NT2/D1 (cell line): ENCODE data around the gene TIAM2.

ENCODE experiments used
- DNase-seq: peaks from one replicate; pipeline ENCODE4 v3.0.0-alpha.2; 2011; ENCODE audit warnings: low read depth, low spot score
- H3K27me3 ChIP-seq: 2 replicates; pipeline ENCODE4 v1.6.0; 2011; ENCODE audit warnings: mild to moderate bottlenecking; ENCODE audit not compliant: insufficient read length, insufficient read depth
- H3K36me3 ChIP-seq: 2 replicates; pipeline ENCODE4 v1.6.1; 2011; ENCODE audit warnings: mild to moderate bottlenecking, low read length, mixed read lengths; ENCODE audit not compliant: insufficient read depth, insufficient read length
- H3K4me1 ChIP-seq: 2 replicates; pipeline ENCODE4 v1.5.1; 2011; ENCODE audit not compliant: insufficient read depth, insufficient read length
- H3K4me3 ChIP-seq: 2 replicates; pipeline ENCODE4 v1.5.1; 2011; ENCODE audit warnings: low read depth; ENCODE audit not compliant: insufficient read length
- H3K9ac ChIP-seq: 2 replicates; pipeline ENCODE4 v1.6.0; 2011; ENCODE audit warnings: low read depth; ENCODE audit not compliant: insufficient read length
- H3K9me3 ChIP-seq: 2 replicates; pipeline ENCODE4 v1.5.1; 2011; ENCODE audit warnings: mild to moderate bottlenecking, low read length; ENCODE audit not compliant: insufficient read depth
- SUZ12 ChIP-seq: IDR thresholded peaks from 2 replicates; pipeline ENCODE4 v1.6.1; 2011; ENCODE audit not compliant: insufficient read length, insufficient read depth; ENCODE audit errors: extremely low read depth
- YY1 ChIP-seq: IDR thresholded peaks from 2 replicates; pipeline ENCODE4 v1.6.1; 2011; ENCODE audit not compliant: insufficient read length, insufficient read depth
- ZNF274 ChIP-seq: IDR thresholded peaks from 2 replicates; pipeline ENCODE4 v1.6.1; 2011; ENCODE audit warnings: mild to moderate bottlenecking, low read depth, low read length

Gene TIAM2

GRCh38 chr6:154993710-154994109 lies 1.4 kb upstream of the TIAM2 start:
- peaks cover 3% of the 10 kb centered on the region for H3K27me3 ChIP-seq
- TF ChIP-seq ZNF274 (no peak), SUZ12 (no peak), YY1 (no peak)
- no peaks in the 10 kb centered on the region for H3K36me3 ChIP-seq
- H3K4me1 ChIP-seq = peaks cover 10% of the 10 kb centered on the region
- no peak overlapping the region for H3K9ac ChIP-seq
- DNase-seq = no peak
- no peak overlapping the region for H3K4me3 ChIP-seq
- H3K9me3 ChIP-seq = no peaks in the 10 kb centered on the region

GRCh38 chr6:154994836-154995253 lies 270 bp upstream of the TIAM2 start:
- DNase-seq = no peak
- Histone ChIP-seq H3K4me3 (peak overlapping the region; percentile 83), H3K36me3 (no peaks in the 10 kb centered on the region), H3K9me3 (no peaks in the 10 kb centered on the region), H3K4me1 (peaks cover 10% of the 10 kb centered on the region), H3K9ac (peak overlapping the region; percentile 32), H3K27me3 (peaks cover 3% of the 10 kb centered on the region)
- TF ChIP-seq SUZ12 = no peak
- TF ChIP-seq YY1 = no peak
- TF ChIP-seq ZNF274 = no peak

DNA sequence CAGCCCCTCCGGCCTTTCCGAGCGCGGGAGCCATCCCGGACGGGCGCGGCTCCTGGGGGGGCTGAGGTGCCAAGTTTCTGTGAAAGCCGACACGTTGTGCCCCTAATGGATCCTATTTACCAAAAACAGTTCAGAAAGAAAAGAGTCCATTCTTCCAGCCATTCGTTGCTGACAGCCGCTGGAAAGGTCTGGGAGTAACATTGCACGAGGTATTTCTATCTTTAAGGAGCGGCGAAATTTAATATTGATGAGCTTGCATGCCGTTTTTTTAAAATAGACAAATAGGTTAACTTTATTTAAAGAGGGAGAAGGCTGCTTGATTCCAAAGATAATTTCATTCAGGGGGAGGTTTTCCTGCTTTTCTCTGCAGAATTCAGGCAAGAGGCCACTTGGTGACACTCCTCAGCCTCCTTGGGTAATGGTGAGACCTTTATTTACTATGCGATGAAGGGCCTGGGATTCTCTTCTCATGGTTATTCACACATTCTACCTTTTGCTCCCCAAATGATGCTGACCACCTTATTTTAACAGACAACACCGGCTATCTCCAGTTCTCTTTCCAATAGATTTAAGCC lies 988 bp downstream of the TIAM2 start:
- TF ChIP-seq ZNF274 (no peak), SUZ12 (no peak), YY1 (no peak)
- Histone ChIP-seq H3K27me3 (peaks cover 3% of the 10 kb centered on the region), H3K36me3 (no peaks in the 10 kb centered on the region), H3K9ac (peak overlapping the region; percentile 88), H3K4me1 (peaks cover 10% of the 10 kb centered on the region), H3K4me3 (peak overlapping the region; percentile 83), H3K9me3 (no peaks in the 10 kb centered on the region)
- DNase-seq = no peak

- H3K4me3 ChIP-seq = no peak overlapping the region
- TF ChIP-seq YY1 (no peak), ZNF274 (no peak), SUZ12 (no peak)
- no peak overlapping the region for H3K9ac ChIP-seq
- no peak for DNase-seq
- H3K4me1 ChIP-seq = peaks cover 10% of the 10 kb centered on the region
- peaks cover 3% of the 10 kb centered on the region for H3K27me3 ChIP-seq
- no peaks in the 10 kb centered on the region for H3K36me3 ChIP-seq
- H3K9me3 ChIP-seq = no peaks in the 10 kb centered on the region
Observed at GRCh38 chr6:154996841-154997311, 1.8 kb downstream of the TIAM2 start.

GRCh38 chr6:154998855-154999254 lies 3.7 kb downstream of the TIAM2 start:
- Histone ChIP-seq H3K9me3 (no peaks in the 10 kb centered on the region), H3K9ac (no peak overlapping the region), H3K4me1 (peaks cover 5% of the 10 kb centered on the region), H3K36me3 (no peaks in the 10 kb centered on the region), H3K27me3 (peaks cover 3% of the 10 kb centered on the region), H3K4me3 (no peak overlapping the region)
- TF ChIP-seq YY1 (no peak), ZNF274 (no peak), SUZ12 (no peak)
- DNase-seq = no peak

GRCh38 chr6:155001482-155001881 lies 6.4 kb downstream of the TIAM2 start:
- no peak for DNase-seq
- Histone ChIP-seq H3K9me3 (no peaks in the 10 kb centered on the region), H3K9ac (no peak overlapping the region), H3K4me1 (no peaks in the 10 kb centered on the region), H3K36me3 (no peaks in the 10 kb centered on the region), H3K27me3 (no peaks in the 10 kb centered on the region), H3K4me3 (no peak overlapping the region)
- TF ChIP-seq YY1 (no peak), ZNF274 (no peak), SUZ12 (no peak)

DNA sequence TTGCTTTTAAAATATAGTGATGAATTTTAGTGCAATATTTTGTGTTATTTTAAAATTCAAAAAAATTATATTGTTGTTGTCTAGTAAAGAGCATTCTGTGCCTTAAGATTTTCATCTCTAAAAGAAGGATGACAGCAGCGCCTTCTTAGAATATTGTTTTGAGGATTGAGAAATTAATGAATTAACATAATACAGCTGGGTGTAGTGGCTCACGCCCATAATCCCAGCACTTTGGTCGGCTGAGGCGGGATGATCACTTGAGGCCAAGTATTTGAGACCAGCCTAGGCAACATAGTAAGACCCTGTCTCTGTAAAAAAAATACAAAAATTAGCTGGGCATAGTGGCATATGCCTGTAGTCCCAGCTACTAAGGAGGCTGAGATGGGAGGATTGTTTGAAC lies 6.8 kb downstream of the TIAM2 start:
- H3K9me3 ChIP-seq = no peaks in the 10 kb centered on the region
- H3K36me3 ChIP-seq = no peaks in the 10 kb centered on the region
- no peak overlapping the region for H3K4me3 ChIP-seq
- TF ChIP-seq ZNF274 (no peak), SUZ12 (no peak), YY1 (no peak)
- no peaks in the 10 kb centered on the region for H3K4me1 ChIP-seq
- no peaks in the 10 kb centered on the region for H3K27me3 ChIP-seq
- H3K9ac ChIP-seq = no peak overlapping the region
- no peak for DNase-seq
